ENCODE data around the gene TUT4.

TUT4 gene

GRCh38 chr1:52532731-52533327 lies 20.1 kb downstream of the TUT4 start:
- DNase-seq = peak; percentile 67

DNA sequence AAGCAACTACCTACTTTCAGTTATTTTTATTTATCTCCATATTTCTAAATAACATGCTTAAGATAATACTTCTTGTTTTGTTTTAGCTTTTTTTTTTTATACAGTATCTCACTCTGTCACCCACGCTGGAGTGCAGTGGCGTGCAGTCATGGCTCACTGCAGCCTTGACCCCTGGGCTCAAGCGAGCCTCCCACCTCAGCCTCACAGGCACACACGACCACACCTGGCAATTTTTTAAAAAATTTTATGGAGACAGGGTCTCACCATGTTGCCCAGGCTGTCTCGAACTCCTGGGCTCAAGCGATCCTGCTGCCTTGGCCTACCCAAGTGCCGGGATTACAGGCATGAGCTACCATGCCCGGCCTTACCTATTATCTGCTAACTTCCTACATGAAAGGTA lies 20.6 kb downstream of the TUT4 start:
- no peak for DNase-seq

DNA sequence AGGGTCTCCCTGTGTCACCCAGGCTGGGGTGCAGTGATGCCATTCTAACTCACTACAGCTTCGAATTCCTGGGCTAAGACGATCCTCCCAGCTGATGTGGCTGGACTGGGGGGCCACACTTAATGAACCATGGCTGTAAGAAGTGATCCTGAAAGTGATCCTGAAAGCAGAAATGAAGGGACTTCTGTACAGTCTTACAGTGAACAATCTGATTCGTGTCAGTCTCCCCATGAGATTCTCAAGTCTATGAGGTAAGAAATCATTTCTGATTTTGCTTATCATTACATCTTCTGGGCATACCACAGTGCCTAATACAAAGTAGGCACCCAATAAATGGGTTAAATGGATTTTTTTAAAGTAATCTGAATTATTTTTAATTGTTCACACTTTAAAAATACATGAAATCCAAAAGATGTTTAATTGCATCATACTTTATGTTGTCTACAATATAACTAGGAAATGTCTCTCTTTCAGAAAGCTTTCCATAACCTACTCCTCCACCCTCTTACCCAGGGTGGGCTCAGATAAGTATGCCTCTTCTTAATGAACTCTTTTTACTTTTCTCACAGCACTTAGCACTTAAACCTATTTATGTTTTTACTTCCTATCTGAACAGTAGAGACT lies 21.5 kb downstream of the TUT4 start:
- DNase-seq = peak; percentile 52

- DNase-seq = no peak
Observed at GRCh38 chr1:52530563-52531144, 22.2 kb downstream of the TUT4 start.

DNA sequence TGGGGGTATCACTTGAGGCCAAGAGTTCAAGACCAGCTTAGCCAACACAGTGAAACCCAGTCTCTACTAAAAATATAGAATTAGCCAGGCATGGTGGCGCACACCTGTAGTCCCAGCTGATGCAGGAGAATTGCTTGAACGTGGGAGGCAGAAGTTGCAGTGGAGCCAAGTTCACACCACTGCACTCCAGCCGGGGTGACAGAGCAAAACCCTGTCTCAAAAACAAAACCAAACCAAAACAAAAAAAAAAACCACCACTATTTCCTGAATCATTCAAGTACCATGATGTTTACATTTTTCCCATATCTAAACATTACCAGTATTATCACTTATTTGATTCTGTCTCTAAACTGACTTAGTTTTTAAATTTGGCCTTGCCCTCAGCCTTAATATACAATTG lies 29.5 kb downstream of the TUT4 start:
- DNase-seq = no peak

- no peak for DNase-seq
Observed at GRCh38 chr1:52520148-52520547, 32.7 kb downstream of the TUT4 start.

DNA sequence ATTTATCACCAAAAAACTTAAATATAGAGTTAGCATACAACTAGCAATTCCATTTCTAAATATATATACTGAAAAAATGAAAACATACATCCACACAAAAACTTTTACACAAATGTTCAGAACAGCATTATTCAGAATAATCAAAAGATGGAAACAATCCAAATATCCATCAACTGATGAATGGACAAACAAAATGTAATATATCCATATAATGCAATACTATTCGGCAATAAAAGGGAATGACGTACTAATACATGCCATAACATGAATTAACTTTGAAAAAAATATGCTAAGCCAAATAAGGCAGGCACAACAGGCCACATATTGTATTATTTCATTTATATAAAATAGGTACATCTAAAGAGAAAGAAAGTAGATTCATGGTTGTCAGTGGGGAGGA lies 33.9 kb downstream of the TUT4 start:
- DNase-seq = no peak

DNA sequence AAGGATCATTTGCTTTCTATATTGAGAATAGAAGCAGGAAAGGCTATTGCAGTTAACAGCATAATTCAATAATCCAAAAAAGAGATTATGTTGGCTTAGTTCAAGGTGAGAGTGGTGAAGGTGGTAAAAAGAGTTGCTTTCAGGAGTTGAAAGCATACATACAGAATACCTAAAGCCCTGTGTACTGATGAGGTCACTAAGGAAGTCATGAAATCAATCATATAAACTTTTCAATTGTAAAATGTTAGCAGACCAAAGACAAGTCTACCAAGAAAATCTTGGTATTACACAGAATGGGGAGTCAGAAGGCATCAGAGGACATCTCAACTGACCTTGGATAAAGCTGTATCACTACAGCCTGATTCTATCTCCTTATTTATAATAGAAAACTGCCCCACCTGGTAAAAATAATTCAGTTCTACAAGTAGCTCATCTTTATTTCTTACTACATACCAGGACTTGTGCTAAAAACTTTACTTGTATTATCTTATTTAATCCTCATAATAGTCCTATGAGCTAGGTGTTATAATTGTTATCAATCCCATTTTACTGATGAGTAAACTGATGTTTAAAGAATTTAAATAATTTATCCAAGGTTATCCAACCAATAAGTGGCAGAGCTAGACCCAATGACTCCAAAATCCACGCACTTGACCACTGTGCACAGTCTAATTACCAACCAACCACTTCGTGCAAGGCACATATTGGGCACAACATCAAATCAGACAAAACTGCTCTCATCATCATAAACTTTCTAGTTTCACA lies 40.9 kb downstream of the TUT4 start:
- no peak for DNase-seq

- DNase-seq = no peak
Observed at GRCh38 chr1:52511439-52511838, 41.5 kb downstream of the TUT4 start.

DNA sequence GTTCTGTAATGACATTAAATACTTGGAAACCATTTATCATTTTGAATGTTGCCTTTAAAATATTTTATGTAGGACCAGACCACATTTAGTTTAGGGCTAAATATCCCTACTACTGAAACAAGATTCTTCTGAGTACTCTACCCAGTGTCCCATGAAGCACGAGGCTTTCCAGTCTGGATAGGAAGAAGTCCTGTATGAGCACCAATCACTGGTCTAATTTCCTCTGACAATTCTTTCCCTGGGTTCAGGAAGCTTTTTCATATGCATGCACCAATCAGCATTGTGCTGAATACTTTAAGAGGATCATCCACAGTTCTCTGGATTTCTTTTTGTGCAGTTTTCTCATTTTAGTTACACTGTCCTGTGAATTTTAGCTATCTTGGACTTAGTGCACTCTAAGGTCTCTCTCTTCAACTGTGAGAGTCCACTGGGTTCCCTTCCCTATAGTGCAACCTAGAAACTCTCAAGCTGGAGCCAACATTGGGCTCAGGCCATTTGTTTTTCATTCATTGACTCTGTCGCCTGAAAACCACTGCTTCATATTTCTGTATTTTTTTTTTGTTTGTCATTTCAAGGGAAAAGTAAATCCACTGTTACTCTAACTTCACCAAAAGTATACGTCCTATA lies 45.9 kb downstream of the TUT4 start:
- no peak for DNase-seq

DNA sequence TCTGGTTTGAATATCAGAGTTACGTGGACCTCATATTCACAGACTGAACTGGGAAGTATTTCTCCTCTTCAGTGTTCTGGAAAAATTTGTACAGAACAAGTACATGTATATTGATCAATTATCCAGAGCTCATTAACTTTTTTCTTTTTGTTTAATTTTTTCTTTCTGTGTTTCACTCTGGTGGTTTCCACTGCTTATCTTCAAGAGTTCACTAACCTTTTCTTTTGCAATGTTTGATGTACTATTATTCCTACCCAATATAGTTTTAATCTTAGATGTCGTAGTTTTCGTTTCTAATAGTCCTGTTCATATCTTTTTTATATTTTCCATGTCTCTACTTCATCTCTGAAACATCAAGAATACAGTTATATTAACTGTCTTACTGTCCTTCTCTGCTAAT lies 46.5 kb downstream of the TUT4 start:
- no peak for DNase-seq

GRCh38 chr1:52504720-52505119 lies 48.2 kb downstream of the TUT4 start:
- DNase-seq = no peak

DNA sequence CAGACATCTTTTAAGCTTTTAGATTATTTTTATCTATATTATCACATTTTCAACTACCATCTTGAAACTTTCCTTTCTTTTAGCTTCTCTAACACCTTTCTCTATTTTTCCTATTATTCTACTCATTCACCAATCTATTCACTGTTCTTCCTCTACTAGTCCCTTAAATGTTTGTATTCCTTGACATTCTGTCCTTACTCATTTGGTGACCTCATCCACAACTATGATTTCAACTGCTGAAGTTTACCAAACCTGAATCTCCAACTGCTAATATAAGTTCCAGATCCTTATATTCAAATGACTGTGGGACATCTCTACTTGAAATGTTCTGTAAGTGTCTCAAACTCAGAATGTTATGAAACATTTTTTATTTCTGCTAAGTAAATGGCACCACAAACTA lies 49.2 kb downstream of the TUT4 start:
- no peak for DNase-seq

- no peak for DNase-seq
Observed at GRCh38 chr1:52502789-52503188, 50.1 kb downstream of the TUT4 start.

GRCh38 chr1:52487632-52488031 lies 65.3 kb downstream of the TUT4 start:
- no peak for DNase-seq

GRCh38 chr1:52482326-52483004 lies 70.4 kb downstream of the TUT4 start:
- DNase-seq = no peak

DNA sequence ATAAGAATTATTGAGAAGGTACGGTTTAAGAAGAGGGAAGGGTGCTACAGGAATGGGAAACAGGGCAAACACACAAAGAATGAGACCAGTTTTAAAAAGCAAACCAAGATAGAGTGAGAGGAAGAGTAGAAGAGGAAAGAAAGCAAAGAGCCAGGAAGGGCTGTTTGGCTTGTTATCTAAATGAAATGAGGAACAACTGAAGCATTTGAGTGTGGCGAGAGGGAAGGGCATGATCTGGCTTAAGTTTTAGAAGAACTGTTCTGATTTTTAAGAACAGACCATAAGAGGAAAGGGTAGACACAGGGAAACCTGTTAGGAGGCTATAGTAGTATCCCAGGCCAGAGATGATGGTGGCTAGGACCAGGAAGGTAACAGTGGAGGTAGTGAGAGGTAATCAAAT lies 73.8 kb downstream of the TUT4 start:
- DNase-seq = no peak

- no peak for DNase-seq
Observed at GRCh38 chr1:52477876-52478275, 75.0 kb downstream of the TUT4 start.

- DNase-seq = no peak
Observed at GRCh38 chr1:52476943-52477342, 75.9 kb downstream of the TUT4 start.

DNA sequence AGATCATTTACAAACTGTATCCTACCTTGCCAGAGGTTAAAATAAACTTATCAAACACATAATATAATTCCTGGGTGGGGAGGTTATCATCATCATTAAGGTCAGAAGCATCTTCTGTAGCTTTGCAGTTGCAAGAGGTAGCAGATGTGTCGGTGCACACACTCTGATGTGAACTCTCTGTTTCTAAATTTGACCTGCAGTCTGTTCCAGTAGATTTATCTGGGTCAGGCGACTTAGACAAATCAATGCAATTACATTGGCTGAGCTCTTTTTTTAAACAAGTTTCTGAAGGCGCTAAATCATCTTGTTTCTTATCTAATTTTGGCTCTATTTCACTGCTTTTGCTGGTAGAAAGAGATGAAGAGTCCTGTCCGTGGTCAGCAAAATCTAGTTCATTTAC lies 78.1 kb downstream of the TUT4 start:
- no peak for DNase-seq

GRCh38 chr1:52473039-52473438 lies 79.9 kb downstream of the TUT4 start:
- no peak for DNase-seq

DNA sequence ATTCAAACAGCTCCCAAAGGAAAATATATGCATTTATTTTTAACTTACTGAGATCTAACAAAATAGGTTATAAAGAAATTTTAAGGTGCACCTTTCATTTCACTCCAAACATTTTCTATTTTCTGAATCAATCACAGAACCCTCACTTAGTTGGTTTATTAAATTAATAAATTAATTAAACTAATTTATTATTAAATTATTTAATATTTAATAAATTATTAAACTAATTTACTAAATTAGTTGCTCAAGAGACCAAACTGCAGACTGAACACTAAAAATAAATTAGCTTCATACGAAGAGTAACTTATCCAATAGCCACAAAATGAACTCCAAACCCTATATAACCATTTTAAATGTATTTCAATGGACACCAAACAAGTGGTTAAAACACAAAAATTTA lies 80.5 kb downstream of the TUT4 start:
- DNase-seq = no peak

DNA sequence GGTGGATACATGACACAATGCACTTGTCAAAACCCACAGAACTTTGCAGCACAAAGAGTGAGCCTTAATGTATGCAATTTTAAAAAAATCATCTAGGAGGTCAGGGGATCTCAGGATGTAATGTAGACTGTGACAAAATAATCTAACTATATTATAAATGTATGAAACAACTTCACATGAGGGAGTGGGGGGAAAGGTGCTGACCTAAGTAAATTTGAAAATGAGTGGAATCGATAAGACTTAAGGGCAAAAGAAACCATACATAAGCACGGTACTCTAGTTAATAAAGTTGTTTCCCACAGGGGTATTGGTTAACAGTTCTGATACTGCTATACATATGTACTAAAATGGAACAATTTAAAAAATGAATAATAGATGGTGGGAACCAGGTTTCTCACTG lies 83.8 kb downstream of the TUT4 start:
- DNase-seq = no peak
